Neuronal stem cell (in vitro differentiated cells): ENCODE data around the gene MEF2B.

Experiments used
- DNase-seq: peaks from one replicate; pipeline ENCODE4 v3.0.0-alpha.2; 2013; ENCODE audit warnings: low spot score
- H2AFZ ChIP-seq: one replicate; pipeline ENCODE4 v1.6.1; 2013; ENCODE audit warnings: mild to moderate bottlenecking, low read length, inconsistent platforms
- H2AK5ac ChIP-seq: 2 replicates; pipeline ENCODE4 v1.6.1; 2013; ENCODE audit warnings: low read depth, mild to moderate bottlenecking, inconsistent platforms, low read length, moderate library complexity, mixed read lengths
- H2BK120ac ChIP-seq: 2 replicates; pipeline ENCODE4 v1.6.1; 2013; ENCODE audit warnings: low read depth, mild to moderate bottlenecking, inconsistent platforms, low read length, moderate library complexity, mixed read lengths
- H2BK12ac ChIP-seq: one replicate; pipeline ENCODE4 v1.6.1; 2013; ENCODE audit warnings: low read length, inconsistent platforms
- H2BK15ac ChIP-seq: 2 replicates; pipeline ENCODE4 v1.6.1; 2013; ENCODE audit warnings: mild to moderate bottlenecking, low read length, inconsistent platforms, mixed read lengths
- H2BK5ac ChIP-seq: one replicate; pipeline ENCODE4 v1.6.1; 2013; ENCODE audit warnings: inconsistent platforms, mild to moderate bottlenecking, low read length, moderate library complexity
- H3K14ac ChIP-seq: one replicate; pipeline ENCODE4 v1.6.1; 2013; ENCODE audit warnings: low read length, inconsistent platforms
- H3K18ac ChIP-seq: 2 replicates; pipeline ENCODE4 v1.6.1; 2013; ENCODE audit warnings: low read length, inconsistent platforms
- H3K23ac ChIP-seq: 2 replicates; pipeline ENCODE4 v1.6.1; 2013; ENCODE audit warnings: low read depth, mild to moderate bottlenecking, mixed read lengths, low read length, inconsistent platforms; ENCODE audit not compliant: poor library complexity
- H3K27ac ChIP-seq: replicated peaks from 3 replicates; pipeline ENCODE4 v1.5.1; 2013; ENCODE audit warnings: low read length, inconsistent platforms
- H3K27me3 ChIP-seq, 3 experiments: 2 replicates each; pipeline ENCODE4 v1.6.1; 2013; ENCODE audit warnings: low read length in 3 of 3, mild to moderate bottlenecking in 2 of 3, inconsistent platforms in 1 of 3, low read depth in 1 of 3, mixed read lengths in 1 of 3, moderate library complexity in 1 of 3; ENCODE audit not compliant: control insufficient read depth in 3 of 3, insufficient read depth in 3 of 3
- H3K36me3 ChIP-seq, 2 donors: replicated peaks in 1 of 2; 2 replicates each; pipeline ENCODE4 v1.6.1; 2013; ENCODE audit warnings: low read length in 2 of 2; ENCODE audit not compliant: control insufficient read depth in 2 of 2, insufficient read depth in 2 of 2
- H3K4ac ChIP-seq: 2 replicates; pipeline ENCODE4 v1.6.1; 2013; ENCODE audit warnings: inconsistent platforms, mild to moderate bottlenecking, low read length, moderate library complexity
- H3K4me1 ChIP-seq, 2 donors: 1 replicate in 1 of 2; 2 replicates in 1 of 2; pipeline ENCODE4 v1.6.1; 2013; ENCODE audit warnings: low read length in 2 of 2, low read depth in 1 of 2; ENCODE audit not compliant: control insufficient read depth in 2 of 2, insufficient read depth in 1 of 2
- H3K4me2 ChIP-seq: one replicate; pipeline ENCODE4 v1.6.1; 2013; ENCODE audit warnings: mild to moderate bottlenecking, low read length, inconsistent platforms; ENCODE audit not compliant: insufficient read depth, poor library complexity, severe bottlenecking
- H3K4me3 ChIP-seq, 2 donors: 2 replicates each; pipeline ENCODE4 v1.5.1; 2013; ENCODE audit warnings: low read length in 2 of 2, mild to moderate bottlenecking in 2 of 2, inconsistent platforms in 1 of 2, moderate library complexity in 1 of 2
- H3K79me1 ChIP-seq: one replicate; pipeline ENCODE4 v1.6.1; 2013; ENCODE audit warnings: low read depth, mild to moderate bottlenecking, inconsistent platforms, low read length, moderate library complexity
- H3K9ac ChIP-seq: one replicate; pipeline ENCODE4 v1.6.1; 2013; ENCODE audit warnings: mild to moderate bottlenecking, low read depth, low read length, inconsistent platforms; ENCODE audit not compliant: poor library complexity
- H3K9me3 ChIP-seq, 2 donors: replicated peaks in 1 of 2; 2 replicates each; pipeline versions ENCODE3 to v1.6.1; 2013; ENCODE audit warnings: low read length in 2 of 2, mild to moderate bottlenecking in 2 of 2, inconsistent platforms in 1 of 2, low read depth in 1 of 2, mixed read lengths in 1 of 2, moderate library complexity in 1 of 2; ENCODE audit not compliant: control insufficient read depth in 2 of 2, insufficient read depth in 1 of 2
- H4K8ac ChIP-seq: one replicate; pipeline ENCODE4 v1.6.1; 2013; ENCODE audit warnings: low read depth, mild to moderate bottlenecking, inconsistent platforms, low read length, moderate library complexity
- H4K91ac ChIP-seq: one replicate; pipeline ENCODE4 v1.6.1; 2013; ENCODE audit warnings: low read length, low read depth, mild to moderate bottlenecking, inconsistent platforms; ENCODE audit not compliant: poor library complexity
- WGBS, 2 donors: extraction: QIAGEN DNeasy Blood & Tissue Kit; methylation state at CpG; one replicate each; pipeline ENCODE4 v1.1.7; 2013; ENCODE audit warnings: missing lambda C conversion rate in 2 of 2, mixed read lengths in 1 of 2; ENCODE audit not compliant: insufficient read length in 2 of 2, insufficient replicate concordance in 1 of 2; ENCODE audit errors: extremely low coverage in 2 of 2; 5-methylcytosine and 5-hydroxymethylcytosine counted together

The MEF2B gene

DNA sequence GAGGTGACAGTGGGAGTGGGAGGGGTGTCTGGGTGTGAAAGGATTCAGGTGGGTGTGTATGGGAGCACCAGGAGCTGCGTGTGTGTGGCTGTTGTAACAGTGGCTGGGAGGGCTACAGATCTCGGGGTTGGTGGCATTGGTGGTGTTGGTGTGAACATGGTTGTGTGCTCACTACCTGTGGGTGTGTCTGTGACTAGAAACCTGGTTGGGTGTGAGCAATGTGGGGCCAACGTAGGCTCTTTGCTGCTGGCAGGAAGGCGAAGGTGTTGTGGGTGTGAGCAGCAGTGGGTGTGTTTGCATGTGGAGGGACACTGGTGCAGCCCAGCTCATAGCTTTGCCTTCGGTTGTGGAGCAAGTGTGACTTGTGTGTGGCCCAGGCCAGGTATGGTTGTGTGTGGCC lies 36.9 kb upstream of the MEF2B start:
- H4K91ac ChIP-seq: no peak overlapping the region
- H2AFZ ChIP-seq: no peak overlapping the region
- no peak overlapping the region for H3K4me2 ChIP-seq
- no peak overlapping the region for H2BK5ac ChIP-seq
- H3K4me3 ChIP-seq: peak overlapping the region in 1 of 2 donors; percentile 25
- peak overlapping the region; percentile 44 for H3K18ac ChIP-seq
- peak overlapping the region; percentile 62 for H3K23ac ChIP-seq
- H3K4me1 ChIP-seq: peaks cover 13 to 15% of the 10 kb centered on the region in 2 donors
- H4K8ac ChIP-seq: no peak overlapping the region
- no peak overlapping the region for H3K27ac ChIP-seq
- H2BK15ac ChIP-seq: no peak overlapping the region
- H2AK5ac ChIP-seq: no peak overlapping the region
- peaks cover 0 to 9% (median 0%) of the 10 kb centered on the region in 3 experiments for H3K27me3 ChIP-seq
- DNase-seq: no peak
- H3K4ac ChIP-seq: no peak overlapping the region
- no CpG with 5 or more reads among the region's 5 CpGs for WGBS, 2 donors
- H3K9ac ChIP-seq: no peak overlapping the region
- peaks cover 7 to 11% of the 10 kb centered on the region in 2 donors for H3K36me3 ChIP-seq
- peaks cover 2% of the 10 kb centered on the region for H3K79me1 ChIP-seq
- H2BK12ac ChIP-seq: no peak overlapping the region
- H3K9me3 ChIP-seq: peaks cover 0 to 4% of the 10 kb centered on the region in 2 donors
- H2BK120ac ChIP-seq: no peak overlapping the region
- no peak overlapping the region for H3K14ac ChIP-seq

DNA sequence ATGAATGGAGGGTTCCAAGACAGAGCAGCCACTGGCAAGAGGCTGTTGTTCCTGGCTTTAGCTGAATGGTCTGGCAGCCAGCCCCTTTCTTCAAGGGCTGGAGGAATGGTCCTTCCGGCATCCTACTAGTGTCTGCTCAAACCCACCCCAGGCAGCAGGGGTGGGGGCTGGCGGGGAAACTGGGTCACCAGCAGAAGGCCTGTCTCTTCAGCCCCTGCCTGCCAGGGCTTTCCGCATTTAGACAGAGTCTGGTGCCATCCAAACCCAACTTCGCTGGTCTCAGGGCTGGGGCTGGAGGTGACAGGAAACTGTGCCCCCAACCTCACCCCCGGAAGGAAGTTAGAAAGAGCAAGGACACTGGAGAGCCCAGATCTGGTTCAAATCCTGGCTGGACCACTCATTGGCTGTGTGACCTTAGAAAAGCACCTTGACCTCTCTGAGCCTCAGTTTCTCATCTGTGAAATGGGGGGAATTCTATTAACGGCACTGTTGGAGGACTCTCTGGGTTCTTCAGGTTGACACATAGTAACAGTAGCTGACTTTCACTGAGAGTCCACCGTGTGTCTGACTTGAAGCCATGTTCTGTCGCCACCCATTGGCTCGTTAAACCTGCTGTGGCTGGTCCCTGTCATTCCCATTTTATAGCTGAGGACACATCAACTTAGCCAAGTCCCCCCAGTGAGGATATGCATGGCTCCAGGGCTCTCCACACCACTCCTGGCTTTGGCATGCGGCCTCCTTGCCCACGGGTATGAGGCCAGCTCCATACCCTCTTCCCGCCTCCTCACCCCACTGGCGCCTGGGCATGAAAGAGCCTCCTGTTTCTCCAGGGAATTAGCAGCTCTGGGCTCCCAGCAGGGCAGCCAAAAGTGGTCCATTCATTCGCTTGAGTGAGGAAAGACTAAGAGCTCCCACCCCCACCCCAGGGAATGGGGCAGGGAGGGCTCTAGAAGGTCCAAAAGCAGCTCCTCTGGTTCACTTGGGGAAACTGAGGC lies 35.6 kb upstream of the MEF2B start:
- WGBS, 2 donors: no CpG with 5 or more reads among the region's 14 CpGs
- Histone ChIP-seq H2BK12ac (no peak overlapping the region), H3K36me3 (peaks cover 10 to 20% of the 10 kb centered on the region in 2 donors), H3K4ac (no peak overlapping the region), H4K8ac (no peak overlapping the region), H3K79me1 (peaks cover 2% of the 10 kb centered on the region), H3K4me1 (peaks cover 12 to 13% of the 10 kb centered on the region in 2 donors), H3K18ac (no peak overlapping the region), H4K91ac (no peak overlapping the region), H2BK120ac (no peak overlapping the region), H3K14ac (no peak overlapping the region), H2AFZ (peak overlapping the region; percentile 70), H2BK5ac (peak overlapping the region; percentile 49), H3K9ac (no peak overlapping the region), H3K23ac (no peak overlapping the region), H3K4me2 (no peak overlapping the region), H3K9me3 (no peaks in the 10 kb centered on the region), H3K27ac (no peak overlapping the region), H2AK5ac (no peak overlapping the region), H2BK15ac (no peak overlapping the region), H3K4me3 (no peak overlapping the region), H3K27me3 (peaks cover 0 to 4% (median 0%) of the 10 kb centered on the region in 3 experiments)
- no peak for DNase-seq

GRCh38 chr19:19204181-19204580 lies 34.1 kb upstream of the MEF2B start:
- WGBS, 2 donors: no CpG with 5 or more reads among the region's 13 CpGs
- Histone ChIP-seq H3K18ac (no peak overlapping the region), H2BK15ac (no peak overlapping the region), H2BK120ac (no peak overlapping the region), H3K9ac (no peak overlapping the region), H3K14ac (no peak overlapping the region), H2AFZ (no peak overlapping the region), H3K4me1 (peaks cover 12 to 13% of the 10 kb centered on the region in 2 donors), H4K91ac (no peak overlapping the region), H3K4me3 (no peak overlapping the region), H3K27me3 (peaks cover 0 to 2% (median 0%) of the 10 kb centered on the region in 3 experiments), H4K8ac (no peak overlapping the region), H2BK5ac (peak overlapping the region; percentile 3), H3K23ac (no peak overlapping the region), H3K9me3 (no peaks in the 10 kb centered on the region), H2AK5ac (no peak overlapping the region), H3K79me1 (peaks cover 4% of the 10 kb centered on the region), H3K27ac (no peak overlapping the region), H3K4me2 (no peak overlapping the region), H3K36me3 (peaks cover 14 to 28% of the 10 kb centered on the region in 2 donors), H3K4ac (no peak overlapping the region), H2BK12ac (no peak overlapping the region)
- no peak for DNase-seq
